H1 (cell line): ENCODE results near the gene SPEN. TPM values are rescaled to one million over a fixed set of nuclear protein-coding genes. Genes with fewer than 3 reads are reported as not detected.

Experiments
- BACH1 ChIP-seq: IDR thresholded peaks from 2 replicates; pipeline ENCODE4 v1.6.1; 2012; ENCODE audit warnings: low read length, improper control_type of control experiment
- NRF1 ChIP-seq: IDR thresholded peaks from 2 replicates; pipeline ENCODE4 v1.6.1; 2011; ENCODE audit warnings: mild to moderate bottlenecking, low read depth, low read length, improper control_type of control experiment
- POLR2AphosphoS5 ChIP-seq: IDR thresholded peaks from 2 replicates; pipeline ENCODE4 v1.6.1; 2011; ENCODE audit warnings: low read depth, low read length
- SP4 ChIP-seq: IDR thresholded peaks from 2 replicates; pipeline ENCODE4 v1.6.1; 2012; ENCODE audit warnings: low read length, inconsistent platforms
- TBP ChIP-seq: IDR thresholded peaks from 2 replicates; pipeline ENCODE4 v1.6.1; 2011; ENCODE audit warnings: low read depth, low read length, improper control_type of control experiment
- polyA plus RNA-seq, 7 experiments: library from polyadenylated mRNA; depleted of rRNA in 3 of 7; stranded (reverse) in 5 of 7; unstranded in 2 of 7; fragments of >200 nt in 5 of 7; fragments of 200-250 nt in 2 of 7; gene quantifications; 1 replicate in 5 of 7; 2 replicates in 1 of 7; 4 replicates in 1 of 7; pipeline versions ENCODE4 v1.2.1 to v1.2.3, GENCODE V29; 2011 to 2013; ENCODE audit warnings: missing spikeins in 2 of 7, mixed read lengths in 2 of 7
- total RNA-seq: library from RNA; stranded (reverse); fragmentation: NEBNext Ultra II Directional; extraction: Animal tissue kit (Norgen Biotek cat#: 25700); gene quantifications from 2 replicates; pipeline ENCODE4 v1.2.1, GENCODE V29; 2021

Gene SPEN
- total and polyA plus RNA-seq, 2 of the 8 experiments (the other 6 are each of a cell fraction or from before 2014, with no cell fraction given), result 12.5 to 52.1 TPM

- no peak for TF ChIP-seq NRF1
- TF ChIP-seq SP4, result no peak
- TF ChIP-seq TBP, result no peak
- no peak for TF ChIP-seq POLR2AphosphoS5
- TF ChIP-seq BACH1, result no peak
- TF ChIP-seq, all 59 proteins: peak for 0
These were observed 105.1 kb downstream of the SPEN start (continued) for GRCh38 chr1:15952317-15953258.
